H1 (cell line): ENCODE data around the gene PRRC1.

Experiments used
- YY1 ChIP-seq: IDR thresholded peaks from 2 replicates; pipeline ENCODE4 v1.6.1; 2011; ENCODE audit warnings: low read depth, mild to moderate bottlenecking, low read length
- TF ChIP-seq, protein P1 (sequence below), 3 experiments: IDR thresholded peaks; 1 replicate in 2 of 3; 2 replicates in 1 of 3; pipeline versions ENCODE4 v1.5.1 to v1.6.1; 2011; ENCODE audit warnings: low read length in 3 of 3, mild to moderate bottlenecking in 3 of 3, inconsistent platforms in 2 of 3, low read depth in 1 of 3, moderate library complexity in 1 of 3; ENCODE audit not compliant: insufficient read depth in 1 of 3; ENCODE audit errors: control extremely low read depth in 1 of 3

DNA sequence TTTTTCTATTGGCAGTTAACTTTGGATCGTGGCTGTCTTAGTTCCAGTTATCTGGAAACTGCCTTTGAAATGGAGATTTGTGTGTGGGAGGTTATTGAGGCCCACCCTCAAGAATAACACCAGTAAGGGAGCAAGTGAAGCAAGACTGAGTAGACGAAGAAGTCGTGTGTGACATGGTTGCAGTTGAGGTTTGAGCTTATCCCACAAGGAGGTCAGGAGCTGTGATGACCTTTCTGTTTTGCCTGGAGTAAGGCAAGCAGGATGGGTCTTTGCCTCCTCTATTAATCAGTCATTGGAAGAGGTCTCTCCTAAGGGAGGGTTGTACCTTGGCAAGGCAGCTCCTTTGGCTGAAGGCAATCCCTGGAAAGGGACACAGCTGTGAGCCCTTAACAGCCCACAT lies 81.9 kb downstream of the PRRC1 start:
- TF ChIP-seq, protein P1, sequence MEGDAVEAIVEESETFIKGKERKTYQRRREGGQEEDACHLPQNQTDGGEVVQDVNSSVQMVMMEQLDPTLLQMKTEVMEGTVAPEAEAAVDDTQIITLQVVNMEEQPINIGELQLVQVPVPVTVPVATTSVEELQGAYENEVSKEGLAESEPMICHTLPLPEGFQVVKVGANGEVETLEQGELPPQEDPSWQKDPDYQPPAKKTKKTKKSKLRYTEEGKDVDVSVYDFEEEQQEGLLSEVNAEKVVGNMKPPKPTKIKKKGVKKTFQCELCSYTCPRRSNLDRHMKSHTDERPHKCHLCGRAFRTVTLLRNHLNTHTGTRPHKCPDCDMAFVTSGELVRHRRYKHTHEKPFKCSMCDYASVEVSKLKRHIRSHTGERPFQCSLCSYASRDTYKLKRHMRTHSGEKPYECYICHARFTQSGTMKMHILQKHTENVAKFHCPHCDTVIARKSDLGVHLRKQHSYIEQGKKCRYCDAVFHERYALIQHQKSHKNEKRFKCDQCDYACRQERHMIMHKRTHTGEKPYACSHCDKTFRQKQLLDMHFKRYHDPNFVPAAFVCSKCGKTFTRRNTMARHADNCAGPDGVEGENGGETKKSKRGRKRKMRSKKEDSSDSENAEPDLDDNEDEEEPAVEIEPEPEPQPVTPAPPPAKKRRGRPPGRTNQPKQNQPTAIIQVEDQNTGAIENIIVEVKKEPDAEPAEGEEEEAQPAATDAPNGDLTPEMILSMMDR (IDR thresholded peaks at IDR 0.05; ENCODE audit: control extremely low read depth in 1 of 3, insufficient read depth in 1 of 3, low read depth in 1 of 3, low read length in 3 of 3), result no peak
- no peak for TF ChIP-seq YY1
